Stomach (tissue), 9 donors: Measurements from ENCODE around the gene PDE6A. TPM values are rescaled to one million over a fixed set of nuclear protein-coding genes. Genes with fewer than 3 reads are reported as not detected.
"Not testable (repeated sequence)": the region's sequence is repeated elsewhere in the genome, so short reads cannot be mapped to it uniquely, and the experiment has no call there.

ENCODE experiments used
- DNase-seq, 2 donors: peaks; one replicate each; pipeline versions ENCODE4 v3.0.0 to v3.0.0-alpha.2; 2013 to 2019
- H3K27ac ChIP-seq, 5 donors: fragments of 200-600 bp in 4 of 5; sonication (generic) in 4 of 5; one replicate each; pipeline ENCODE4 v1.5.1; 2013 to 2019; ENCODE audit warnings: mild to moderate bottlenecking in 1 of 5, moderate library complexity in 1 of 5
- H3K27me3 ChIP-seq, 3 donors: fragments of 200-600 bp; sonication (generic); one replicate each; pipeline ENCODE4 v1.5.1; 2017 to 2019; ENCODE audit warnings: mixed run types in 1 of 3
- H3K36me3 ChIP-seq, 4 donors: fragments of 200-600 bp; sonication (generic); 1 replicate in 3 of 4; 2 replicates in 1 of 4; pipeline ENCODE4 v1.5.1; 2016 to 2019
- H3K4me1 ChIP-seq, 4 donors: fragments of 200-600 bp; sonication (generic); one replicate each; pipeline ENCODE4 v1.5.1; 2016 to 2019
- H3K4me3 ChIP-seq, 4 donors: fragments of 200-600 bp; sonication (generic) in 3 of 4; one replicate each; pipeline ENCODE4 v1.5.1; 2016 to 2019; ENCODE audit warnings: mild to moderate bottlenecking in 1 of 4
- H3K9me3 ChIP-seq, 4 donors: fragments of 200-600 bp; sonication (generic); one replicate each; pipeline ENCODE4 v1.5.1; 2016 to 2019
- CTCF ChIP-seq, 7 experiments: fragments of 450-650 bp in 4 of 7; fragments of 200-600 bp in 3 of 7; sonication (generic) in 3 of 7; IDR thresholded peaks; one replicate each; pipeline ENCODE4 v1.5.1; 2016 to 2019; ENCODE audit warnings: antibody characterized with exemption in 7 of 7, control low read depth in 2 of 7, mild to moderate bottlenecking in 1 of 7
- EP300 ChIP-seq: sonication (generic); formaldehyde crosslinking; IDR thresholded peaks from one replicate; pipeline ENCODE4 v1.6.1; 2017; ENCODE audit warnings: antibody characterized with exemption
- POLR2A ChIP-seq, 4 donors: fragments of 450-650 bp; IDR thresholded peaks; one replicate each; pipeline ENCODE4 v1.6.1; 2016; ENCODE audit warnings: antibody characterized with exemption in 4 of 4, control low read depth in 2 of 4, mild to moderate bottlenecking in 1 of 4, moderate library complexity in 1 of 4
- POLR2AphosphoS5 ChIP-seq, 3 donors: sonication (generic); formaldehyde crosslinking; IDR thresholded peaks; one replicate each; pipeline ENCODE4 v1.6.1; 2016; ENCODE audit warnings: antibody characterized with exemption in 3 of 3
- WGBS, 5 donors: extraction: QIAGEN DNeasy Blood & Tissue Kit in 3 of 5; methylation state at CpG; one replicate each; pipeline versions ENCODE4 v1.1.5 to v1.1.7; 2013 to 2018; 5-methylcytosine and 5-hydroxymethylcytosine counted together
- intact Hi-C: fragments of 100-400 bp; cut with DNase I; formaldehyde crosslinking; loops from one replicate; pipeline ENCODE4 v1.15.1; 2023; ENCODE audit warnings: low total_unique reads
- polyA plus RNA-seq, 3 donors: library from polyadenylated mRNA; stranded (reverse); fragments of 200-250 nt; gene quantifications; one replicate each; pipeline ENCODE4 v1.2.3, GENCODE V29; 2013
- total RNA-seq, 5 donors: library from RNA; depleted of rRNA; stranded (reverse); fragments of >200 nt; gene quantifications; one replicate each; pipeline versions ENCODE4 v1.1.0 to v1.2.3, GENCODE V29; 2014 to 2016
- donor health status: healthy with polysubstance abuse.
- donor health status: Bipolar disorder and iron deficiency.
- donor health status: healthy.

PDE6A gene
- total and polyA plus RNA-seq, 8 donors, result under 0.01 to 0.80 TPM; not detected in 6

GRCh38 chr5:149863830-149864229 is 80.8 kb downstream of the PDE6A start:
- no peak overlapping the region for H3K4me3 ChIP-seq
- no peak for DNase-seq
- H3K36me3 ChIP-seq, result no peaks in the 10 kb centered on the region
- H3K9me3 ChIP-seq, result no peaks in the 10 kb centered on the region
- H3K27me3 ChIP-seq, result no peaks in the 10 kb centered on the region
- no peak overlapping the region for H3K27ac ChIP-seq
- H3K4me1 ChIP-seq, result no peaks in the 10 kb centered on the region
- TF ChIP-seq EP300 (no peak), CTCF (IDR thresholded peaks at IDR 0.05) (no peak), POLR2A (IDR thresholded peaks at IDR 0.05) (no peak), POLR2AphosphoS5 (IDR thresholded peaks at IDR 0.05) (no peak)
- WGBS, 5 donors, result 82 to 92% (median 90%) methylated on average over 3 of the region's 3 CpGs
- intact Hi-C loops, result no loop called here

- intact Hi-C loops, result no loop called here
- WGBS, 5 donors, result 93 to 95% (median 94%) methylated on average over 13 of the region's 13 CpGs
- no peak for TF ChIP-seq CTCF (IDR thresholded peaks at IDR 0.05)
- TF ChIP-seq POLR2A (IDR thresholded peaks at IDR 0.05), result no peak
- TF ChIP-seq EP300, result no peak
- no peak for TF ChIP-seq POLR2AphosphoS5 (IDR thresholded peaks at IDR 0.05)
- DNase-seq, result no peak
- H3K4me3 ChIP-seq, result no peak overlapping the region
- H3K27me3 ChIP-seq, result no peaks in the 10 kb centered on the region
- H3K27ac ChIP-seq, result no peak overlapping the region
- no peaks in the 10 kb centered on the region for H3K9me3 ChIP-seq
- no peaks in the 10 kb centered on the region for H3K4me1 ChIP-seq
- no peaks in the 10 kb centered on the region for H3K36me3 ChIP-seq
Measured at GRCh38 chr5:149863176-149863575, 81.4 kb downstream of the PDE6A start.

- Histone ChIP-seq H3K4me3 (no peak overlapping the region), H3K36me3 (no peaks in the 10 kb centered on the region), H3K9me3 (no peaks in the 10 kb centered on the region), H3K4me1 (peaks cover 0 to 13% (median 6%) of the 10 kb centered on the region in 4 donors), H3K27me3 (no peaks in the 10 kb centered on the region), H3K27ac (no peak overlapping the region)
- 67 to 73% (median 69%) methylated on average over 7 of the region's 7 CpGs for WGBS, 5 donors
- DNase-seq, result peak in 1 of 2 donors; percentile 34
- no peak for TF ChIP-seq CTCF (IDR thresholded peaks at IDR 0.05)
- TF ChIP-seq EP300, result no peak
- TF ChIP-seq POLR2A (IDR thresholded peaks at IDR 0.05), result no peak
- TF ChIP-seq POLR2AphosphoS5 (IDR thresholded peaks at IDR 0.05), result no peak
- intact Hi-C loops, result no loop called here
Measured at GRCh38 chr5:149860801-149861322, 83.7 kb downstream of the PDE6A start.

GRCh38 chr5:149859746-149860145 is 84.8 kb downstream of the PDE6A start:
- intact Hi-C loops, result no loop called here
- no peak overlapping the region for H3K27ac ChIP-seq
- H3K4me3 ChIP-seq, result no peak overlapping the region
- TF ChIP-seq POLR2AphosphoS5 (IDR thresholded peaks at IDR 0.05), result no peak
- no peak for TF ChIP-seq POLR2A (IDR thresholded peaks at IDR 0.05)
- no peak for TF ChIP-seq CTCF (IDR thresholded peaks at IDR 0.05)
- H3K4me1 ChIP-seq, result peaks cover 0 to 13% (median 6%) of the 10 kb centered on the region in 4 donors
- H3K27me3 ChIP-seq, result no peaks in the 10 kb centered on the region
- H3K9me3 ChIP-seq, result no peaks in the 10 kb centered on the region
- H3K36me3 ChIP-seq, result no peaks in the 10 kb centered on the region
- WGBS, 5 donors, result 97 to 100% (median 98%) methylated on average over 4 of the region's 4 CpGs
- no peak for DNase-seq

GRCh38 chr5:149858481-149858880 is 86.1 kb downstream of the PDE6A start:
- H3K4me3 ChIP-seq, intact Hi-C loops, H3K9me3 ChIP-seq, H3K36me3 ChIP-seq, DNase-seq, H3K27me3 ChIP-seq, H3K27ac ChIP-seq: not testable (repeated sequence)
- peaks cover 0 to 13% (median 6%) of the 10 kb centered on the region in 4 donors for H3K4me1 ChIP-seq
- 92 to 98% (median 97%) methylated on average over 5 to 6 of the region's 6 CpGs for WGBS, 5 donors
